ENCODE results near the gene OR2T35. TPM values are rescaled to one million over a fixed set of nuclear protein-coding genes. Genes with fewer than 3 reads are reported as not detected.
"Not testable (repeated sequence)": the region's sequence is repeated elsewhere in the genome, so short reads cannot be mapped to it uniquely, and the experiment has no call there.

Gene OR2T35
- total and polyA plus RNA-seq, 4 donors: not detected

DNA sequence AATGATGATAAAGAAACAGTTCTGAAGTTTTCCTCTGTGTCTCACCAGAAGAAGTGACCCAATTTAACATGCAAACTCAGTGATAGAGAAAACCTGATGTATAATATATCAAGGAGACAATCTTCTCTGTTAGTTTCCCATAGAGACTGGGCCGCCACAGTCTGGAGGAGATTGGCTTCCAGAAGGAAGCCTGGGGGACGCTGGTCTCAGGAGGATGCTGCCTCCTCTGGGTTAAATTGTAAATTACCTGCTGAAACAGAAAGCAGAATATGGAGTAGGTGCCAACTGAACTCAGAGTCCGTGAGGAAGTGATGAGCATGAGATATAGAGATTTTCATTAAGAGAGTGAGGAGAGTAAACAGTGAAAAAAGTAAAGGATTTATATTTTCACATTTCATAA, 41.7 kb upstream of the OR2T35 start:
- ATAC-seq (ENCODE audit: insufficient read depth, low FRiP score) (no peak), DNase-seq (no peak)
- Histone ChIP-seq H3K9ac (ENCODE audit: insufficient read depth in 1 of 2, low read length in 2 of 2) (no peak overlapping the region), H3K4me3 (no peak overlapping the region), H3K36me3 (ENCODE audit: control insufficient read depth in 4 of 4, insufficient read depth in 4 of 4, low read length in 4 of 4) (no peaks in the 10 kb centered on the region), H3K4me1 (ENCODE audit: control insufficient read depth in 5 of 5, insufficient read depth in 5 of 5, low read length in 5 of 5) (no peaks in the 10 kb centered on the region), H3K27ac (ENCODE audit: low read depth in 1 of 2, low read length in 1 of 2) (no peak overlapping the region), H3K27me3 (ENCODE audit: control insufficient read depth in 3 of 3, insufficient read depth in 3 of 3, low read length in 2 of 3) (peaks cover 0 to 3% (median 0%) of the 10 kb centered on the region in 3 donors), H3K9me3 (ENCODE audit: control insufficient read depth in 4 of 4, insufficient read depth in 3 of 4, low read length in 3 of 4) (peaks cover 0 to 6% (median 0%) of the 10 kb centered on the region in 4 donors)
- TF ChIP-seq, protein P1, sequence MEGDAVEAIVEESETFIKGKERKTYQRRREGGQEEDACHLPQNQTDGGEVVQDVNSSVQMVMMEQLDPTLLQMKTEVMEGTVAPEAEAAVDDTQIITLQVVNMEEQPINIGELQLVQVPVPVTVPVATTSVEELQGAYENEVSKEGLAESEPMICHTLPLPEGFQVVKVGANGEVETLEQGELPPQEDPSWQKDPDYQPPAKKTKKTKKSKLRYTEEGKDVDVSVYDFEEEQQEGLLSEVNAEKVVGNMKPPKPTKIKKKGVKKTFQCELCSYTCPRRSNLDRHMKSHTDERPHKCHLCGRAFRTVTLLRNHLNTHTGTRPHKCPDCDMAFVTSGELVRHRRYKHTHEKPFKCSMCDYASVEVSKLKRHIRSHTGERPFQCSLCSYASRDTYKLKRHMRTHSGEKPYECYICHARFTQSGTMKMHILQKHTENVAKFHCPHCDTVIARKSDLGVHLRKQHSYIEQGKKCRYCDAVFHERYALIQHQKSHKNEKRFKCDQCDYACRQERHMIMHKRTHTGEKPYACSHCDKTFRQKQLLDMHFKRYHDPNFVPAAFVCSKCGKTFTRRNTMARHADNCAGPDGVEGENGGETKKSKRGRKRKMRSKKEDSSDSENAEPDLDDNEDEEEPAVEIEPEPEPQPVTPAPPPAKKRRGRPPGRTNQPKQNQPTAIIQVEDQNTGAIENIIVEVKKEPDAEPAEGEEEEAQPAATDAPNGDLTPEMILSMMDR (IDR thresholded peaks at IDR 0.05; ENCODE audit: control extremely low read depth, extremely low read depth): no peak
- 25 to 31% methylated on average over 3 of the region's 3 CpGs for WGBS, 2 donors

DNA sequence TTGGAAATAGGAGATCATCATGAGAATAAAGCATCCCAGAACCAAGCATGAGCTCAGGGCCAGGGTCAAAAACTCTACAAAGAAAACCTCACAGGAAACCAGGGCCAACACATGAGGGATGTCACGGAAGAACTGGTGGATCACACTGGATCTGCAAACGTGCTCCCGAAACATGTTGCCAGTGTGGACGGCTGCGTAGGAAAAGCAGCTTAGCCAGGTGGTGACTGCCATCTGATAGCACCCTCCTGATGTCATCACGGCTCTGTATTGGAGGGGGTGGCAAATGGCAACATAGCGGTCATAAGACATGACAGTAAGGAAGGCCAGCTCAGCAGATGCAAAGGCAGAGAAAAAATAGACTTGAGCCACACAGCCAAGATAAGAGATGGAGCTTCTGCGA, 36.6 kb upstream of the OR2T35 start:
- no peaks in the 10 kb centered on the region for H3K36me3 ChIP-seq (ENCODE audit: control insufficient read depth in 4 of 4, insufficient read depth in 4 of 4, low read length in 4 of 4)
- H3K9ac ChIP-seq (ENCODE audit: insufficient read depth in 1 of 2, low read length in 2 of 2): no peak overlapping the region
- no peaks in the 10 kb centered on the region for H3K4me1 ChIP-seq (ENCODE audit: control insufficient read depth in 5 of 5, insufficient read depth in 5 of 5, low read length in 5 of 5)
- H3K4me3 ChIP-seq: no peak overlapping the region
- TF ChIP-seq, protein P1 (IDR thresholded peaks at IDR 0.05; ENCODE audit: control extremely low read depth, extremely low read depth): no peak
- H3K27ac ChIP-seq (ENCODE audit: low read depth in 1 of 2, low read length in 1 of 2): no peak overlapping the region
- ATAC-seq (ENCODE audit: insufficient read depth, low FRiP score) (no peak), DNase-seq (no peak)
- WGBS, 2 donors: 88 to 91% methylated on average over 8 of the region's 8 CpGs
- H3K9me3 ChIP-seq (ENCODE audit: control insufficient read depth in 4 of 4, insufficient read depth in 3 of 4, low read length in 3 of 4): peaks cover 0 to 5% (median 3%) of the 10 kb centered on the region in 4 donors
- no peaks in the 10 kb centered on the region for H3K27me3 ChIP-seq (ENCODE audit: control insufficient read depth in 3 of 3, insufficient read depth in 3 of 3, low read length in 2 of 3)

DNA sequence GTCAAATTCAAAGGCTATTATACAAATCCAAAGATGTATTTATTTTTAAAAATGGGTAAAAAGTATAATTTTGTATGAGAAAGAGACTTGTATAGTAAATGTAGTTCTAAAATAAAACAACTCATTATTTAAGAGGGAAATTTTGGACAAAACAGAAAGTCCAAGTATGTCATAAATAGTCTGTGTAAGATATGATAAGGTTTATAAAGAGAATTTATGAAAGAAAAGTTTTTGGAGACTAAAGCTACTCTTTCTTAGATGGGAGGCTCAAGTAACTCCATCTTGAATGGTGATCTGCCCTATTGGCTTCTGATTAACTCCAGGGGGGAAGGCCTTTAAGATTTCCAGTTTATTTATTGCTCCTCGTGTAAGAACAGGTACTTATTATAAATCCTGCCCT, 24.9 kb upstream of the OR2T35 start:
- Histone ChIP-seq H3K4me3 (no peak overlapping the region), H3K27me3 (ENCODE audit: control insufficient read depth in 3 of 3, insufficient read depth in 3 of 3, low read length in 2 of 3) (no peaks in the 10 kb centered on the region), H3K9me3 (ENCODE audit: control insufficient read depth in 4 of 4, insufficient read depth in 3 of 4, low read length in 3 of 4) (peaks cover 0 to 6% (median 1%) of the 10 kb centered on the region in 4 donors), H3K4me1 (ENCODE audit: control insufficient read depth in 5 of 5, insufficient read depth in 5 of 5, low read length in 5 of 5) (no peaks in the 10 kb centered on the region), H3K27ac (ENCODE audit: low read depth in 1 of 2, low read length in 1 of 2) (no peak overlapping the region), H3K9ac (ENCODE audit: insufficient read depth in 1 of 2, low read length in 2 of 2) (no peak overlapping the region), H3K36me3 (ENCODE audit: control insufficient read depth in 4 of 4, insufficient read depth in 4 of 4, low read length in 4 of 4) (no peaks in the 10 kb centered on the region)
- DNase-seq (no peak), ATAC-seq (ENCODE audit: insufficient read depth, low FRiP score) (no peak)
- WGBS, 2 donors: 68 to 76% methylated on average over 1 of the region's 1 CpG
- TF ChIP-seq, protein P1 (IDR thresholded peaks at IDR 0.05; ENCODE audit: control extremely low read depth, extremely low read depth): no peak

DNA sequence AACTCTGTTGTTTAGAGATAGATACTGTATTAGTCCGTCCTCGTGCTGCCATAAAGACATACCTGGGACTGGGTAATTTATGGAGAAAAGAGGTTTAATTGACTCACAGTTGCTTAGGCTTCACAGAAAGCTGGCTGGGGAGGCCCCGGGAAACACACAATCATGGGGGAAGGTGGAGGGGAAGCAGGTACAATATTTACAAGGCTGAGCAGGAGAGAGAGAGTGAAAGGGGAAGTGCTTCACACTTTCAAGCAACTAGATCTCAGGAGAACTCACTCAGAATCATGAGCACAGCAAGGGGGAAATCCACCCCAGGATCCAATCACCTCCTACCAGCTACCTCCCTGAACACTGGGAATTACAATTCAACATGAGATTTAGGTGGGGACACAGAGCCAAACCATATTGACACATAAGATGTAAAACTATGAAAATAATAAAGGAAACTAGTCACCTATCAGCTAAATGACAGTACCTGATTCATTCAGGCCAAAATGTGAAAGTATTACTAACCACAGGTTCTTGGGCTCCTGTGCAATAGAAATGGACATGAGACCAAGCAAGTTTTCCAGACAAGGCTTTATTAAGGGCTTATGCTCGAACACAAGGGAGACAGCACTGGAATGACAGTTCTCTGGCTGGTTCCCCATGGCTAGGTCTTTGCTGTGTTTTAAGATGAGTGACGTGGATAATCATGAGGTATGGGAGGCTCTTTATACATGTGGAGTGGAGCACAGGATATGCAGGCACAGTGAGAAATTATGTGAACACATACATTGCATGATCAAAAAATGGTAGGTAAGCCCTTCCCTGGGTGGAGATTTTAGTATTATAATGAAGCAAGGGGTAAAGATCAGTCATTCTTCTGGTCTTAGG, 18.6 kb upstream of the OR2T35 start:
- H3K9ac ChIP-seq (ENCODE audit: insufficient read depth in 1 of 2, low read length in 2 of 2); H3K27ac ChIP-seq (ENCODE audit: low read depth in 1 of 2, low read length in 1 of 2); H3K4me3 ChIP-seq; DNase-seq; H3K4me1 ChIP-seq (ENCODE audit: control insufficient read depth in 5 of 5, insufficient read depth in 5 of 5, low read length in 5 of 5); H3K36me3 ChIP-seq (ENCODE audit: control insufficient read depth in 4 of 4, insufficient read depth in 4 of 4, low read length in 4 of 4); ATAC-seq (ENCODE audit: insufficient read depth, low FRiP score); H3K27me3 ChIP-seq (ENCODE audit: control insufficient read depth in 3 of 3, insufficient read depth in 3 of 3, low read length in 2 of 3); H3K9me3 ChIP-seq (ENCODE audit: control insufficient read depth in 4 of 4, insufficient read depth in 3 of 4, low read length in 3 of 4): not testable (repeated sequence)
- WGBS, 2 donors: 67 to 71% methylated on average over 5 of the region's 5 CpGs

DNA sequence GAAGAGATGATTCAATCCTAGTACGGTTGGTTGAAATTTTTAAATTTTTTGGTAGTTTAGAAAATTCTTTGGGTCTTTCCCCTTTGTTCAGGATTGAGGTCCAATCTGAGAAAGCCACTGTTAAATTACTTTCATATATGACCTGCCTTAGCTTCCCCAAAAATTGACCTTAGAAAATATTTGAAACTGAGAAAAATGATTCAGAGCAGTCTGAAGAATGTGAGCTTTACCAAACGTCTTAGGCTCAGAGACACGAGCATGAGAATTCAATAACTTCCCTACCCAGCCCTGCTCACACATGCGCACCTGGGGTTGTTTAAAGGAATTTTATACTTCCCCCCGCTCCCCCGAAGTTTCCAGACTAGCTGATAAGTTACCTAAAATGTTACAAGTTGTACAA, 11.7 kb upstream of the OR2T35 start:
- not testable (repeated sequence) for ATAC-seq (ENCODE audit: insufficient read depth, low FRiP score)

DNA sequence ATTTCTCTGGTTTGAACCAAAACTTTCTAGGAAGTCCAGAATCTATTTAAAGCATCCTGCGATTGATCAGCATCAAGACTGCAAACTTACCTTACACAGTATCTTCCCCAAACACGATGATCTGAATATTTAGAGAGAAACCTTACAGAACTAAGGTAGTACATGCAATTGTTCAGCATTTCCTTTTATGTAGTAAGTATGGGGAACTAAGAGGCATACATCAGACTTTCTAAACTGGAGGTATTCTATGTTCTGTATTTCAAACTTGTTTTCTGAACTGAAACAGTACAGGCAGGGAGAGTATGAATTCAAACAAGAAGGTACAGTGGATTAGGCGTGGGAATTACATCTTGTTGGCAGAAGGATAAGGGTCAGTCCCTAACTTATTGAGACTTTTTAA, 10.3 kb upstream of the OR2T35 start, which contains the start of gene OR2T27:
TSS of gene OR2T27 (minus strand) at position 175 of the 400 bp plus-strand sequence. CDS start 4,644 bp downstream, outside the sequence.
- WGBS, 2 donors: 97% methylated on average over 2 of the region's 3 CpGs; no CpG with 5 or more reads in 1 of the 2 donors
- H3K36me3 ChIP-seq (ENCODE audit: control insufficient read depth in 4 of 4, insufficient read depth in 4 of 4, low read length in 4 of 4); H3K4me1 ChIP-seq (ENCODE audit: control insufficient read depth in 5 of 5, insufficient read depth in 5 of 5, low read length in 5 of 5); H3K4me3 ChIP-seq; H3K27ac ChIP-seq (ENCODE audit: low read depth in 1 of 2, low read length in 1 of 2); H3K9ac ChIP-seq (ENCODE audit: insufficient read depth in 1 of 2, low read length in 2 of 2); ATAC-seq (ENCODE audit: insufficient read depth, low FRiP score); H3K9me3 ChIP-seq (ENCODE audit: control insufficient read depth in 4 of 4, insufficient read depth in 3 of 4, low read length in 3 of 4); DNase-seq; H3K27me3 ChIP-seq (ENCODE audit: control insufficient read depth in 3 of 3, insufficient read depth in 3 of 3, low read length in 2 of 3): not testable (repeated sequence)

More for the DNA sequence above, 11.7 kb upstream of the OR2T35 start:
- not testable (repeated sequence) for H3K4me3 ChIP-seq; H3K4me1 ChIP-seq (ENCODE audit: control insufficient read depth in 5 of 5, insufficient read depth in 5 of 5, low read length in 5 of 5); H3K9ac ChIP-seq (ENCODE audit: insufficient read depth in 1 of 2, low read length in 2 of 2); H3K27ac ChIP-seq (ENCODE audit: low read depth in 1 of 2, low read length in 1 of 2); H3K9me3 ChIP-seq (ENCODE audit: control insufficient read depth in 4 of 4, insufficient read depth in 3 of 4, low read length in 3 of 4); H3K36me3 ChIP-seq (ENCODE audit: control insufficient read depth in 4 of 4, insufficient read depth in 4 of 4, low read length in 4 of 4); DNase-seq; H3K27me3 ChIP-seq (ENCODE audit: control insufficient read depth in 3 of 3, insufficient read depth in 3 of 3, low read length in 2 of 3)
- WGBS, 2 donors: 89 to 100% methylated on average over 1 to 4 of the region's 6 CpGs
